Subcutaneous adipose tissue (tissue), 4 donors: ENCODE measurements around the gene UBALD2. TPM values are rescaled to one million over a fixed set of nuclear protein-coding genes. Genes with fewer than 3 reads are reported as not detected.

Source experiments
- total RNA-seq, 4 donors: library from RNA; depleted of rRNA; stranded (reverse); fragments of >200 nt; gene quantifications; one replicate each; pipeline ENCODE4 v1.1.0, GENCODE V29; 2016
- TF ChIP-seq, protein P1 (sequence below): fragments of 450-650 bp; IDR thresholded peaks from one replicate; pipeline ENCODE4 v1.5.1; 2016; ENCODE audit warnings: low read depth, mild to moderate bottlenecking, control low read depth, antibody characterized with exemption, moderate library complexity

The UBALD2 gene
- total RNA-seq, 4 donors from 2014 or later, result 12.6 to 21.9 (median 15.0) TPM

DNA sequence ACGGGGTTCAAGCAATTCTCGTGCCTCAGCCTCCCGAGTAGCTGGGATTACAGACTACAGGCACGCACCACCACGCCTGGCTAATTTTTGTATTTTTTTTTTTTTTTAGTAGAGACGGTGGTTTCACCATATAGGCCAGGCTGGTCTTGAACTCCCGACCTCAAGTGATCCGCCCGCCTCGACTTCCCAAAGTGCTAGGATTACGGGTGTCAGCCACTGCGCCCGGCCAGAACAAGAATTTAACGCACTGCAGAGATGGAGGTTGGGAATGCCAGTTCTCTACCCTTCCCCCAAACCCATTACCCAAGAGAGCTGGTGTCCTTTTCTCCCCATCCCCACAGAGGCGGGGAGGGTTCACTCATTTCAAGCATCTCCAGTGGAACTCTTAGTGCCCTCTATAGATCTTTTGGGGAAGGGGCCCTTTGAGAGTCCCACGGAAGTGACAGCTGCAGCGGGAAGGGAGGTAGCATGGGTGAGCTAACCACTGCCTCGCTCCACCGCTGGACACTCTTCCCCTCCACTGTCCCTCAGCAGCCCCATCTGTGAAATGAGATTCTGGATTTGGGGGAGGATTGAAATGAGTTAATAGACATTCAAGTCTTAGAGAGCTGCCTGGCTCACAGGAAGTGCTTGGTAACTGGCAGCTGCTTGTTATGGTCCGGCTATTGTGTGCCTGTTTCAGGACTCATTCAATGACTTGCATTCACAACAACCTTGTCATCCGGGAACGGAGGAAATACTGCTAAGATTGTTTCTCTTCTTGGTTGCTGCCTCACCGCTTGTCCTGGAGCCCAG, 3.5 kb upstream of the UBALD2 start:
- TF ChIP-seq, protein P1, sequence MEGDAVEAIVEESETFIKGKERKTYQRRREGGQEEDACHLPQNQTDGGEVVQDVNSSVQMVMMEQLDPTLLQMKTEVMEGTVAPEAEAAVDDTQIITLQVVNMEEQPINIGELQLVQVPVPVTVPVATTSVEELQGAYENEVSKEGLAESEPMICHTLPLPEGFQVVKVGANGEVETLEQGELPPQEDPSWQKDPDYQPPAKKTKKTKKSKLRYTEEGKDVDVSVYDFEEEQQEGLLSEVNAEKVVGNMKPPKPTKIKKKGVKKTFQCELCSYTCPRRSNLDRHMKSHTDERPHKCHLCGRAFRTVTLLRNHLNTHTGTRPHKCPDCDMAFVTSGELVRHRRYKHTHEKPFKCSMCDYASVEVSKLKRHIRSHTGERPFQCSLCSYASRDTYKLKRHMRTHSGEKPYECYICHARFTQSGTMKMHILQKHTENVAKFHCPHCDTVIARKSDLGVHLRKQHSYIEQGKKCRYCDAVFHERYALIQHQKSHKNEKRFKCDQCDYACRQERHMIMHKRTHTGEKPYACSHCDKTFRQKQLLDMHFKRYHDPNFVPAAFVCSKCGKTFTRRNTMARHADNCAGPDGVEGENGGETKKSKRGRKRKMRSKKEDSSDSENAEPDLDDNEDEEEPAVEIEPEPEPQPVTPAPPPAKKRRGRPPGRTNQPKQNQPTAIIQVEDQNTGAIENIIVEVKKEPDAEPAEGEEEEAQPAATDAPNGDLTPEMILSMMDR, result no peak

DNA sequence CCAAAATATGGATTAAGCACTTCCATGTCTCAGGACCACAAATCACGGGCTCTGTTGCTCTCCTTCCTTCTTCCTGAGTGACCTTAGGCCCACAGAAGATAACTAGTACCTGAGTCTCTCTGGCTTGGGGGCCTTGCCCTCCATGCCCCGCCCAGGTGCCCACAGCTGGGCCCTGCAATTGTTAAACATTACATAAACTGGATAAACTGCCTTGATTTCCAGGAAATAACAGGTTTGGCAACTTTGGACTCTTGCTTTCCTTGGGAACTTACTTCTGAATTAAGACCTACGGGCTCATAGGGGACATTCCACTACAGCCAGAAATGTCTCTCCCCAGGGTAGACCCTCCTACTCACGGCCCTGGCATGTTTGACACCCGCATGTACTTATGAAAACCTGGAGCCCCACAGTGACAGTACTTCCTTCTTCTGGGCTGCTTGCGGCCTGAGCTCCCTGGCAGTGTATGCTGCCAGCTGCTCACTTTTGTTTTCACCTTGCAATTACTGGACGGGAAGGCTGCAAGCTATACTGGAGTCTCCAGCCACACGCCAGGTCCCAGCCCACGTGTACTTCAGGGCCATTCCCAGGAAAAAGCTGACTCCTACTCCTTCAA, 2.3 kb upstream of the UBALD2 start:
- TF ChIP-seq, protein P1, result no peak

DNA sequence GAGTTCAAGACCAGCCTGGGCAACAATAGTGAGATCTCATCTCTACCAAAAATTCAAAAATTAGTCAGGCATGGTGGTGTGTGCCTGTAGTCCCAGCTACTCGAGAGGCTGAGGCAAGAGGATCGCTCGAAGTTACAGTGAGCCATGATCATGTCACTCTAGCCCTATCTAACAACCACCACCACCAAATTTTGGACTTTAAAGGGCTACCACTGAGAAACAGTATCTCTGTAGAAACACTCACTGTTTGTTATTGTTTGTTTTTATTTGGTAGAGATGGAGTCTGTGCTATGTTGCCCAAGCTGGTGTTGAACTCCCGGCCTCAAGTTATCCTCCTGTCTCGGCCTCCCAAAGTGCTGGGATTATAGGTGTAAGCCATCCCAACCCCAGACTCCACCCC, 1.3 kb upstream of the UBALD2 start:
- TF ChIP-seq, protein P1, result no peak

DNA sequence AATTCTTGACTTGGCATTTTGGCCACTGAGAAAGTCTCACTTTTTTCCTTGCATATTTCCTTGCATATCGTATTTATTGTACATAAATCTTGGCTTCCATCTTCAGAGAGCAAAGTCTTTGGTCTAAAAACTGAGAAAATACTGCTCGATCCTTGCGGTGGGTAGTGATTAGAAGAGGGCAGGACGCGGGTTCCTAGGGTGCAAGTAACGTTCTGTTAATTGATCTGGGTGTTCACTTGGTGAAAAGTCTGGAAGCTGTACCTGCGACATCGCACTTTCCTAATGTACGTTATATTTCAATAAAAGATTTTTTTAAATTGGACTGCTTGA, 758 bp upstream of the UBALD2 start:
- TF ChIP-seq, protein P1, result no peak

DNA sequence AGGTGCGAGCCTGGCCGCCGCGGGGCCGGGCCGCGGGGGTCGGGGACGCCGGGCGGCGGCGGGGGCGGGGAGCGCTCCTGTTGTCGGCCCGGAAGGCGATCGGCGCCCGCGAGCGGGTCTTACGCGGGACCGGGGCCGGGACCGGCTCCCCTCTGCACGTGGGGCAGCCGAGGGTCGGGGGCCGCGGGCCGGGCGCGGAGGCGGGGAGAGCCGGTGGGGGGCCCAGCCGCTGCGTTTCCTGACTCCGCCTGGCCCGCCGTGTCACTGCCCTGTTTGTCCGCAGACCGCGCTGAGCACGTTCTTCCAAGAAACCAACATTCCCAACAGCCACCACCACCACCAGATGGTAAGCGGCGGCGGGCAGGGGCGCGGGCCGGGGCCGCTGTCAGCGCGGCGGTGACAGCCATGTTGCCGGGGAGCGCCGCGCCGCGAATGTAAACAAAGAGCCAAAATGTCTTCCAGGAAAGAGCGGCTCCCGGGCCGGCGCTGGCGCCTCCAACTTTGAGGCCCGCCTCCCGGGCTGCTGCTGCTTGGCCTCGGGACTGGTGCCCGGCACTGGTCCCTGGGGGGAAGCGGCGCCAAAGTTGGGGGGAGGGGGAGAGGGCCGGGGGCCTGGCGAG, 586 bp downstream of the UBALD2 start:
- TF ChIP-seq, protein P1, result no peak

DNA sequence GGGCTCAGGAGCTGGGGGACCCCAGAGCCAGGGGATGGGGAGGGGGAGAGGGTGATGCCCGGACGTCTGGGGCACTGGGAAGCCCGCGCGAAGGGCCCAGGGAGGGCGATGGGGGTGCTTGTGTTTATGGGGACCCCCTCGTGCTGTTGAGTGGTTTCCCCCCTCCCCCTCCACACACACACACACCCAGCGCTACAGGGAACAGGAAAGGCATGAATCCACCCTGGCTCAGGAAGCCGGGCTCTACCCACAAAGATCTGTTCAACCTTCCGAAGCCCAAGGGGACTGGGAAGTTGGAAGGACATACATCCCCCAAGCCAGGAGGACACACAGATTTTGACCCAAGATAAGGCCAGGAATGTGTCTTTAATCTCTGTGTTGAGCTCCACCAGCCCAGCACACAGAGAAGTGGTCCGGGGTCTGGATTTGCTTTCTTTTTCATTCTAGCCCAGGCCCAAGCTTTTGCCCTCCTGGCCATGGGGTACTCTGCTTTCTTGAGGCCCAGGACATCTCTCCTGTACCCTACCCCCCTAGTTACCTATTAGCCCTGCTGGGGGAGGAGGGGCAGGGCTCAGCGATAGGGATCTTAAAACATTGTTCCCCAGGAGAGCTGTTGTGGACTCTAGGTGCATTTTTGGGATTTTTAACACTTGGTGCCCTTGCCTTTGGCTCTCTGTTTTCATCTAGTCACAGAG, 1.2 kb downstream of the UBALD2 start:
- TF ChIP-seq, protein P1, result no peak
